NCI-H69 (cell line): ENCODE data around the gene CCDC17.
"Not testable (repeated sequence)": the region's sequence is repeated elsewhere in the genome, so short reads cannot be mapped to it uniquely, and the experiment has no call there.

Experiments
- DNase-seq: peaks from one replicate; lab custom pipeline; 2025; lab: John Stamatoyannopoulos, UW

CCDC17 gene

GRCh38 chr1:45621895-45622523 lies 1.8 kb downstream of the CCDC17 start:
- DNase-seq = no peak

GRCh38 chr1:45621501-45621836 lies 2.4 kb downstream of the CCDC17 start:
- no peak for DNase-seq

- no peak for DNase-seq
These were observed 3.0 kb downstream of the CCDC17 start for GRCh38 chr1:45620588-45621500.

- no peak for DNase-seq
These were observed 4.5 kb downstream of the CCDC17 start for GRCh38 chr1:45619149-45619921.

- DNase-seq = no peak
These were observed 6.2 kb downstream of the CCDC17 start for GRCh38 chr1:45617618-45618017.

- DNase-seq = no peak
These were observed 8.0 kb downstream of the CCDC17 start for GRCh38 chr1:45615885-45616284.

GRCh38 chr1:45612941-45613579 lies 10.8 kb downstream of the CCDC17 start:
- DNase-seq = no peak

- no peak for DNase-seq
These were observed 13.1 kb downstream of the CCDC17 start for GRCh38 chr1:45610589-45611226.

GRCh38 chr1:45608175-45609156 lies 15.4 kb downstream of the CCDC17 start:
- no peak for DNase-seq

- no peak for DNase-seq
These were observed 16.3 kb downstream of the CCDC17 start for GRCh38 chr1:45607404-45608074.

GRCh38 chr1:45604239-45604638 lies 19.6 kb downstream of the CCDC17 start:
- no peak for DNase-seq

- DNase-seq = not testable (repeated sequence)
These were observed 27.1 kb downstream of the CCDC17 start for GRCh38 chr1:45596765-45597164.

GRCh38 chr1:45594412-45594811 lies 29.4 kb downstream of the CCDC17 start:
- no peak for DNase-seq

- DNase-seq = no peak
These were observed 34.0 kb downstream of the CCDC17 start for GRCh38 chr1:45589861-45590260.

- no peak for DNase-seq
These were observed 37.1 kb downstream of the CCDC17 start for GRCh38 chr1:45586769-45587168.

GRCh38 chr1:45585496-45586075 lies 38.3 kb downstream of the CCDC17 start:
- no peak for DNase-seq

- DNase-seq = no peak
These were observed 38.8 kb downstream of the CCDC17 start for GRCh38 chr1:45585110-45585426.

- DNase-seq = peak; percentile 94
These were observed 39.3 kb downstream of the CCDC17 start for GRCh38 chr1:45584351-45585109.
